IMR-90 (cell line): Measurements from ENCODE around the gene ANO1. TPM values are rescaled to one million over a fixed set of nuclear protein-coding genes. Genes with fewer than 3 reads are reported as not detected.

Experiments
- ATAC-seq: fragments of 200-7000 bp; cut with Tn5 transposase; 2 replicates; pipeline ENCODE4 v1.9.1; 2020; ENCODE audit warnings: low read depth, mild to moderate bottlenecking, moderate library complexity
- BruUV-seq: library from RNA; stranded (reverse); fragments of 400-500 nt; replicated peaks from 2 replicates; lab custom pipeline; 2021; lab: Mats Ljungman, UMichigan
- CTCF ChIA-PET: fragments of 300-600 bp; formaldehyde crosslinking; extraction: SDS; loops from one replicate; lab custom pipeline; 2021; ENCODE audit warnings: antibody characterized with exemption; lab: Yijun Ruan, JAX
- POLR2A ChIA-PET: fragments of 300-600 bp; sonication (Branson Sonifier 250); formaldehyde crosslinking; loops from one replicate; lab custom pipeline; 2022; ENCODE audit warnings: antibody characterized with exemption; ENCODE audit not compliant: unreplicated experiment; lab: Charles Lee
- DNase-seq: peaks from one replicate; pipeline ENCODE4 v3.0.0; 2013
- H2AFZ ChIP-seq: replicated peaks from 2 replicates; pipeline ENCODE3; 2013; ENCODE audit warnings: low read length, mild to moderate bottlenecking; ENCODE audit not compliant: poor library complexity
- H2AK5ac ChIP-seq: 2 replicates; pipeline ENCODE4 v1.6.1; 2013; ENCODE audit warnings: low read depth, low read length, inconsistent platforms
- H2AK9ac ChIP-seq: replicated peaks from 2 replicates; pipeline ENCODE3; 2013; ENCODE audit warnings: mild to moderate bottlenecking, low read depth, low read length, moderate library complexity; ENCODE audit not compliant: poor library complexity
- H2BK120ac ChIP-seq: 2 replicates; pipeline ENCODE4 v1.6.1; 2013; ENCODE audit warnings: low read depth, low read length, inconsistent platforms
- H2BK15ac ChIP-seq: 3 replicates; pipeline ENCODE4 v1.6.1; 2013; ENCODE audit warnings: low read depth, low read length, inconsistent platforms
- H2BK20ac ChIP-seq: 2 replicates; pipeline ENCODE4 v1.6.1; 2013; ENCODE audit warnings: low read depth, mild to moderate bottlenecking, inconsistent platforms, low read length, moderate library complexity
- H2BK5ac ChIP-seq: 2 replicates; pipeline ENCODE4 v1.6.1; 2013; ENCODE audit warnings: mild to moderate bottlenecking, low read depth, low read length, inconsistent platforms; ENCODE audit not compliant: poor library complexity, severe bottlenecking
- H3K14ac ChIP-seq: replicated peaks from 2 replicates; pipeline ENCODE4 v1.6.1; 2013; ENCODE audit warnings: low read depth, low read length, inconsistent platforms
- H3K18ac ChIP-seq: 2 replicates; pipeline ENCODE4 v1.6.1; 2013; ENCODE audit warnings: low read depth, low read length, control low read depth
- H3K23ac ChIP-seq: 2 replicates; pipeline ENCODE4 v1.6.1; 2013; ENCODE audit warnings: low read depth, low read length, inconsistent platforms
- H3K27ac ChIP-seq: 2 replicates; pipeline ENCODE4 v1.5.1; 2013; ENCODE audit warnings: mild to moderate bottlenecking, control low read depth, low read length; ENCODE audit not compliant: insufficient read depth
- H3K27me3 ChIP-seq: 2 replicates; pipeline ENCODE4 v1.6.1; 2013; ENCODE audit warnings: low read length; ENCODE audit not compliant: control insufficient read depth, insufficient read depth
- H3K36me3 ChIP-seq: 2 replicates; pipeline ENCODE4 v1.6.1; 2013; ENCODE audit warnings: low read length, mixed read lengths; ENCODE audit not compliant: control insufficient read depth, insufficient read depth
- H3K4ac ChIP-seq: 2 replicates; pipeline ENCODE4 v1.6.1; 2013; ENCODE audit warnings: low read depth, low read length, inconsistent platforms
- H3K4me1 ChIP-seq: 2 replicates; pipeline ENCODE4 v1.6.1; 2013; ENCODE audit warnings: low read length, mixed read lengths; ENCODE audit not compliant: control insufficient read depth, insufficient read depth
- H3K4me2 ChIP-seq: 2 replicates; pipeline ENCODE4 v1.6.1; 2013; ENCODE audit warnings: low read depth, mild to moderate bottlenecking, control low read depth, low read length, moderate library complexity
- H3K4me3 ChIP-seq: 2 replicates; pipeline ENCODE4 v1.5.1; 2013; ENCODE audit warnings: low read depth, mild to moderate bottlenecking, control low read depth, low read length, moderate library complexity; ENCODE audit not compliant: insufficient read depth
- H3K56ac ChIP-seq: 2 replicates; pipeline ENCODE4 v1.6.1; 2013; ENCODE audit warnings: low read length, inconsistent platforms; ENCODE audit not compliant: insufficient read depth; ENCODE audit errors: extremely low read depth
- H3K79me1 ChIP-seq, 2 experiments: 2 replicates each; pipeline ENCODE4 v1.6.1; 2013; ENCODE audit warnings: low read length in 2 of 2, inconsistent platforms in 1 of 2, low read depth in 1 of 2
- H3K9ac ChIP-seq: 2 replicates; pipeline ENCODE4 v1.6.1; 2013; ENCODE audit warnings: low read depth, low read length, control low read depth
- H3K9me1 ChIP-seq: 2 replicates; pipeline ENCODE4 v1.6.1; 2013; ENCODE audit warnings: low read length, inconsistent platforms; ENCODE audit not compliant: insufficient read depth
- H3K9me3 ChIP-seq: 2 replicates; pipeline ENCODE4 v1.6.1; 2013; ENCODE audit warnings: low read length; ENCODE audit not compliant: control insufficient read depth, insufficient read depth
- H4K20me1 ChIP-seq: 2 replicates; pipeline ENCODE4 v1.6.1; 2013; ENCODE audit warnings: low read length, inconsistent platforms; ENCODE audit not compliant: insufficient read depth
- H4K5ac ChIP-seq: 2 replicates; pipeline ENCODE4 v1.6.1; 2013; ENCODE audit warnings: mild to moderate bottlenecking, low read depth, low read length, control low read depth
- H4K8ac ChIP-seq, 2 experiments: 2 replicates each; pipeline ENCODE4 v1.6.1; 2013; ENCODE audit warnings: low read depth in 2 of 2, low read length in 2 of 2, control low read depth in 1 of 2, inconsistent platforms in 1 of 2
- H4K91ac ChIP-seq: 2 replicates; pipeline ENCODE4 v1.6.1; 2013; ENCODE audit warnings: low read depth, low read length, inconsistent platforms; ENCODE audit not compliant: insufficient read depth
- MXI1 ChIP-seq: IDR thresholded peaks from 2 replicates; pipeline ENCODE4 v1.6.1; 2012; ENCODE audit warnings: low read depth, mild to moderate bottlenecking, low read length, moderate library complexity, borderline replicate concordance
- RFX5 ChIP-seq: IDR thresholded peaks from 2 replicates; pipeline ENCODE4 v1.8.0; 2012; ENCODE audit warnings: low read depth, mild to moderate bottlenecking, low read length, moderate library complexity
- WGBS, 2 experiments: methylation state at CpG; one replicate each; pipeline versions ENCODE4 v1.1.5 to v1.1.7; 2013; ENCODE audit warnings: missing lambda C conversion rate in 2 of 2; ENCODE audit not compliant: insufficient read length in 1 of 2; ENCODE audit errors: extremely low coverage in 2 of 2; 5-methylcytosine and 5-hydroxymethylcytosine counted together
- dilution Hi-C: fragments of 300-500 bp; cut with HindIII; formaldehyde crosslinking; loops from one replicate; pipeline ENCODE4 v1.14.3; 2018; ENCODE audit warnings: low sequenced_read_pairs; ENCODE audit not compliant: unreplicated experiment
- in situ Hi-C: fragments of 300-500 bp; cut with MboI; formaldehyde crosslinking; loops from 3 replicates; pipeline ENCODE4 v1.14.3; 2019; ENCODE audit warnings: low sequenced_read_pairs, inconsistent platforms, mixed read lengths
- intact Hi-C: fragments of 100-400 bp; cut with micrococcal nuclease; formaldehyde crosslinking; loops from 2 replicates; pipeline ENCODE4 v1.10.0; 2022
- polyA plus RNA-seq, 3 experiments: library from polyadenylated mRNA; depleted of rRNA; stranded (reverse); fragments of >200 nt; gene quantifications; 2 replicates each; pipeline ENCODE4 v1.2.3, GENCODE V29; 2012; ENCODE audit warnings: low replicate concordance in 1 of 3
- total RNA-seq: library from RNA; depleted of rRNA; stranded (reverse); fragments of >200 nt; gene quantifications from 2 replicates; pipeline ENCODE4 v1.2.3, GENCODE V29; 2012

The ANO1 gene
- total and polyA plus RNA-seq, 2 of the 4 experiments (the other 2 are of a cell fraction) = 4.1 to 10.7 TPM

- Histone ChIP-seq H3K4ac (no peak overlapping the region), H3K4me1 (no peaks in the 10 kb centered on the region), H3K56ac (no peak overlapping the region), H3K27ac (no peak overlapping the region), H4K5ac (no peak overlapping the region), H3K14ac (no peak overlapping the region), H4K20me1 (no peaks in the 10 kb centered on the region), H3K36me3 (peaks cover 3% of the 10 kb centered on the region; the same call in 1 of the 2 replicates), H2BK120ac (no peak overlapping the region), H2AK9ac (no peak overlapping the region), H2AK5ac (no peak overlapping the region), H3K27me3 (no peaks in the 10 kb centered on the region), H2BK20ac (no peak overlapping the region), H3K79me1 (no peaks in the 10 kb centered on the region), H2AFZ (no peak overlapping the region), H4K8ac (no peak overlapping the region), H3K9me1 (no peaks in the 10 kb centered on the region), H3K9me3 (no peaks in the 10 kb centered on the region), H4K91ac (no peak overlapping the region), H2BK15ac (no peak overlapping the region), H3K23ac (no peak overlapping the region), H3K4me3 (no peak overlapping the region), H2BK5ac (no peak overlapping the region), H3K9ac (no peak overlapping the region), H3K4me2 (no peak overlapping the region), H3K18ac (no peak overlapping the region)
- ATAC-seq (no peak), DNase-seq (no peak)
- in situ Hi-C loops = loop anchor here (25.0 kb wide), 1 partner anchor 1070 kb away; no protein-coding TSS in a partner anchor
- intact Hi-C loops = no loop called here
- CTCF ChIA-PET = no interaction called here
- dilution Hi-C loops = no loop called here
- 85% methylated on average over 11 of the region's 18 CpGs; no CpG with 5 or more reads in 1 of the 2 experiments for WGBS, 2 experiments
- TF ChIP-seq MXI1 = no peak
- no peak for TF ChIP-seq RFX5
- POLR2A ChIA-PET = no interaction called here
- no TSS peak for BruUV-seq
Measured at GRCh38 chr11:70182266-70182665, 104.1 kb downstream of the ANO1 start.
